NCI-H2107 (cell line): ENCODE measurements around the gene ZNF554.
"Not testable (repeated sequence)": the region's sequence is repeated elsewhere in the genome, so short reads cannot be mapped to it uniquely, and the experiment has no call there.

Experiments used
- DNase-seq: peaks from one replicate; lab custom pipeline; 2025; lab: John Stamatoyannopoulos, UW

Gene ZNF554

GRCh38 chr19:2790557-2791271 is 29.0 kb upstream of the ZNF554 start:
- DNase-seq, result no peak

DNA sequence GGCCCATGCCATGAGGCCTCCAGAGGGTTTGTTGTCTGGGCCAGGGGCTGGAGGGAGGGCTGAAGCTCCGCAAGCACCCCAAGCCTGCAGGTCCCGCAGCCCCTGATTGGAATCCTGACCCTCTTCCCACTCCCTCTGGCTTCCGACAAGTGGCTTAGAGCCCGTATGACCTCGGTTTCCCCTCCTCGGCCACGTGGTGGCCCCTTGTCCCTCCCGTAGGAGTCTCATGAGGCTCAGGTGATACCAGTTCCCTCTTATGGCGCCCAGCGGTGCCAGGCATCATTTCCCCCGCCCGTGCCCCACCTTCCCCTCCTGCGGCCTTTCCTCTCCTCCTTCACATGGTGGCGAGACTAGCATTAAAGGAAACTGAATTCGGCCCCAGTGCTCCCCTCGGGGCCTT is 28.2 kb upstream of the ZNF554 start:
- DNase-seq, result no peak

- no peak for DNase-seq
Observed at GRCh38 chr19:2791876-2792275, 27.8 kb upstream of the ZNF554 start.

DNA sequence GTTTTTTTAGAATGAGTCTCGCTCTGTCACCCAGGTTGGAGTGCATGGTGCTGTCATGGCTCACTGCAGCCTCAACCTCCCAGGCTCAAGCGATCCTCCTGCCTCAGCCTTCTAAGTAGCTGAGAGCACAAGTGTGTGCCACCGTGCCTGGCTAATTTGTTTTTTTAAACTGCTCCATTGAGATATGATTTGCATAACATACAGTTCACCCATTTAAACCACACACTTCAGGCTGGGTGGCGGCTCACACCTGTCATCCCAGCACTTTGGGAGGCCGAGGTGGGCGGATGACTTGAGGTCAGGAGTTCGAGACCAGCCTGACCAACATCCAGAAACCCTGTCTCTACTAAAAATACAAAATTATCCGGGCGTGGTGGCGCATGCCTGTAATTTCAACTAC is 27.0 kb upstream of the ZNF554 start:
- DNase-seq, result not testable (repeated sequence)

- no peak for DNase-seq
Observed at GRCh38 chr19:2793126-2793525, 26.5 kb upstream of the ZNF554 start.

DNA sequence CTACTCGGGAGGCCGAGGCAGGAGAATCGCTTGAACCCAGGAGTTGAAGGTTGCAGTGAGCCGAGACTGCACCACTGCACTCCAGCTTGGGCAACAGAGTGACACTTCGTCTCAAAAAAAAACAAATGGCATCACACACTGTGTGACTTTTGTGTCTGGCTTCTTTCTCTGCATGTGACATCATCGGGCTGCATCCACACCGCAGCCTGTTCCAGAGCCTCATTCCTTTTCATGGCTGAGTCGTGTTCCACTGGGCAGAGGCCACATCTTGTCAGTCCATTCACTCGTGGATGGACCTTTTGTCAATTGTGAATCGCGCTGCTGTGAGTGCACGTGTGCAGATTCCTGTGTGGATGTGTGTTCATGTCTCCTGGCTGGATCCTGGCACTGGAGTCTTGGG is 26.1 kb upstream of the ZNF554 start:
- DNase-seq, result no peak

DNA sequence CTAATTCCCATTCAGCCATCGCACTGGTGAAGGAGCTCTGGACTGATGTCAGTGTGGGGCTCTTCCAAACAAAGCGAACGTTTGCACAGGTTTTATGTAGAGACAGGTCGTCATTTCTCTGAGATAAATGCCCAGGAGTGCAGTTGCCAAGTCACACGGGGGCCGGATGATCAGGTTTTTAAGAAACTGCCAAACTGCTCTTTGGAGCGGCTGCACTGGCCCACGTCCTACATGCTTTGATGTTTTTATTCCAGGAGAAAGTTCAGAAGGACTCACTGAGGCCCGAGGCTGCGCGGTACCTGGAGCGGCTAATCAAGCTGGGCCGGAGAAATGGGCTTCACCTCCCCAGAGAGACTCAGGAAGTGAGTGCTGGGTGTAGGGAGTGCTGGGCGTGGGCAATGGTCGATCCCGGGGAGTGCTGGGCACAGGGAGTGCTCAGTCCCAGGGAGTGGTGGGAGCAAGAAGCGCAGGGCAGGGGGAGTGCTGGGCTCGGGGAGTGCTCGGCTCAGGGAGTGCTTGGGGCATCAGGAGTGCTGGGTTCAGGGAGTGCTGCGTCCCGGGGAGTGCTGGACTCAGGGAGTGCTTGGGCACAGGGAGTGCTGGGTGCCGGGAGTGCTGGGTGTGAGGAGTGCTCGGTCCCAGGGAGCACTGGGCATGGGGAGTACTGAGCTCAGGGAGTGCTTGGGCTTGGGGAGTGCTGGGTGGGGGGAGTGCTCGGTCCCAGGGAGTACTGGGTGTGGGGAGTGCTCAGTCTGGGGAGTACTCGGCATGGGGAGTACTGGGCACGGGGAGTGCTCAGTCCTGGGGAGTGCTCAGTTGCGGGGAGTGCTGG is 23.6 kb upstream of the ZNF554 start:
- no peak for DNase-seq

DNA sequence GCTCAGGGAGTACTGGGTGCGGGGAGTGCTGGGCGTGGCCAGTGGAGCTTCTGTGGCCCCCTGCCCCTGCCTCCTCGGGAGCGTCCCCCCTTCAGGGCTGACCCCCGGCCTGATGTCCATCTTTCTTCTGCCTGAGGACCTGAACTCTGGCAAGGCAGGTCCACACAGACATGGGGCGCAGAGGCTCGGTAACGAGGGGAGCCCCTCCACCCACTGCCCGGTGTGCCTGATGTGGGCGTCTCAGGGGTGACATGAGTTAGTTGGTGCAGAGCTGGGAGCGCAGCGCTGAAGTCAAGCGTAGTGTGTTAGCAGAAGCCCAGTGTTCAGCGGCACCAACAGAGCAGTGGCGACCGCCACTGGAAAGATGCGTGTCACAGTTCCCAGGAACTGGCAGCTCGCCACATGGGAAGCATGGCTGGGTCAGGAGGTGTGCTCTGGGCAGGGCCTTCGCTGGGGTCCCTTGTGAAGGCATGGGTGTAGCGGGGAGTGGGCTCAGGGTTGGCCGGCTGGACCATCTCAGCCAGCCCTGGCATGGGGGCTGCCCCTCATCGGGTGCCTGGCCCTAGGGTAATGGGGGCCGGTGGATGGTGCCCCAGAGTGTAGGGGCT is 22.9 kb upstream of the ZNF554 start:
- DNase-seq, result no peak

DNA sequence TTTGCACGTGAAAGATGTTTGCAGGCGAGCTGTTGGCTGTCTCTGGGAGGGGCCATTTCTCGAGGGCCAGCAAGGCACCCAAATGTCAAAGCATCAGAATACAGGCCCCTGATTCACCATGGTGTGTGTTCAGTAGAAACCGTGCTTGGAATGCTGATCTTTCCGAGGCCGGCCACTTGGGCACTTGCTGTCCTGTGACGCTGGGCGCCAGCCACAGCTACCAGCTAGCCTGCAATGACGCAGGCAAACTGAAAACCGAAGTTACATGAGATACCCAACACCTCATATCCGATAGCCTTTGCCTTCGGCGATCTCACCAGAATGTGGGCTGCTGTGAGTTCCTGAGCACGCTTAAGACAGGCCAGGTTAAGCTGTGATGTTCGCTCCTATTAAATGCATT is 22.4 kb upstream of the ZNF554 start:
- DNase-seq, result no peak

- DNase-seq, result no peak
Observed at GRCh38 chr19:2798158-2798685, 21.4 kb upstream of the ZNF554 start.

- DNase-seq, result no peak
Observed at GRCh38 chr19:2798733-2799132, 20.9 kb upstream of the ZNF554 start.

GRCh38 chr19:2799273-2800020 is 20.2 kb upstream of the ZNF554 start:
- no peak for DNase-seq

- DNase-seq, result no peak
Observed at GRCh38 chr19:2800506-2800905, 19.2 kb upstream of the ZNF554 start.

- no peak for DNase-seq
Observed at GRCh38 chr19:2802826-2803225, 16.8 kb upstream of the ZNF554 start.

- DNase-seq, result no peak
Observed at GRCh38 chr19:2803486-2804155, 16.0 kb upstream of the ZNF554 start.

- DNase-seq, result no peak
Observed at GRCh38 chr19:2804156-2805004, 15.3 kb upstream of the ZNF554 start.

- DNase-seq, result no peak
Observed at GRCh38 chr19:2805261-2805900, 14.3 kb upstream of the ZNF554 start.

GRCh38 chr19:2805991-2806649 is 13.5 kb upstream of the ZNF554 start:
- no peak for DNase-seq

- no peak for DNase-seq
Observed at GRCh38 chr19:2806736-2807378, 12.8 kb upstream of the ZNF554 start.
